Activated CD4-positive, alpha-beta T cell treated with anti-CD3 and anti-CD28 coated beads, Interleukin-2, Interleukin-4, amounts not matched to agents 100 ng/mL and 50 ng/mL, durations not matched to agents 16 hours and 8 hours (primary cell): Measurements from ENCODE around the gene ZDHHC22.

Experiments
- DNase-seq: peaks from one replicate; pipeline ENCODE4 v3.0.0-alpha.2; 2020; ENCODE audit warnings: low spot score

ZDHHC22 gene

DNA sequence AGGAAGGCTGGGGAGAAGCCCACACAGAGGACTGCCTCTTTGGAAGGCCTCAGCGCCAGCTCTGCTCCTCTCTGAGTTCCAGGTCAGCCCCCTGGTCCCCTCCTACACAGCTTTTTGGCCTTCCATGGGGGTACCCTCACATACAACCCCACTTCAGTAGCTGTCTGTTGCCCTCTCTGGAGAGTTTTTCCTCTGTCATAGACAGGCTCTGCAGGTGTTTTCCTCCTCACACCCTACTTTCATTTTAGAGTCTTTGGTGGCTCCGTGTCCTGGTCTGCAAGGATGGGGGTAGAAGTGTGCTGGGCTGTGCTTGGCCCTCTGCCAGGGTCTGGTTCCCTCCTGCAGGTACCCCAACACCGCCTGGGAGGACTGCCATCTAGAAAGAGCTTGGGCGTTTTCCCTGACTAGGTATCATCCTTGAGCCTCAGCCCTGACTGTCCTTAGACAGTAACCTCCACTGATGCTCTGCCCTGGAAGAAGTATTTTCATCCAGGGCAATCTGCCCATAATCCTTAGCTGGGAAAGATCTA lies 15.1 kb downstream of the ZDHHC22 start:
- DNase-seq, result no peak

DNA sequence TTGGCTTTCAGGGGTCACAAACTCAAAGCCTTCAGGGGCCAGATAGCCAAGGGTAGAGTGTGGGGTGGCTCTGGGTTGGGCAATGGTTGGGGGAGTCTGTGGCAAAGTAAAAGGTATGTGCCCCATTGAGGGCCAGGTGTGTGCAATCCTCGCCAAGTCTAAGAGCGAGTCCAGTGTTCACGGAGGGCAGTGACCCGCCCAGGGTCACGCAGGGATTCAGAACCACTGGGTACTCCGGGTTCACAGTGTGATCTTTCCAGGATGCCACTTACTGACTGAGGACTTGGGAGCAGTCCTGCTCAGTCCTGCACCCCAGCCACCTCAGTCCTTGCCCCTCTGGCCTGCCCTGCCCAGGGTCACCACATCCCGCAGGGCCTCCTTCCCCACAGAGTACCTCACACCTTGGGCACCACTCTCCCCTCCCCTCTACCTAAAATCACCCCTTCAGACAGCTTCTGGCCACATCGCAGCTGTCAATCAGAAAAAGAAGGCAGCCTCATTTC lies 15.7 kb downstream of the ZDHHC22 start:
- DNase-seq, result no peak

DNA sequence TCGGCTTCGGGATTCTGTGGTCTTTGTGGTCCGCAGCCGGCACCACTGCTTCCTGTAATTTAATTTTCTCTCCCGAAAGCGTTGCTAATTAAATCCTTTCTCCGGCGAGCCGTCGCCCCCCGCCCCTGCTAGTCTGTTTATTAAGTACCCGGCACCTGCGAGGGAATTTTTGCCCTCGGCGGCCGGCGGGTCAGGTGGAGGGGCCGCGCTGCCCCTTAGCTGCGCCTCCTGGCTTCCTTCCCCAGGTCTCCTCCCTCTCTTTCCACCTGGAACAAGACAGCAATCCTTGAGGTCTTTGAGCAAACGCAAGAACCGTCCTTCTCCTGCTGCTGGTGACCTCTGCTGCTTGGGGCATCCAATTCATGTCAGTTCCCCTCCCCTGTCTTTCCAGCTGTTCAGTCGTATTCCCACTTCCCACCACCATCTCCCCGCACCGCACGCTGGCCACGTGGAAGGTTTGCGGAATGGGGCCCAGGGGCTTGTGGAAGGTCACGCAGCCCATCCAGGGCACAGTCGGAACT lies 16.2 kb downstream of the ZDHHC22 start:
- DNase-seq, result no peak

DNA sequence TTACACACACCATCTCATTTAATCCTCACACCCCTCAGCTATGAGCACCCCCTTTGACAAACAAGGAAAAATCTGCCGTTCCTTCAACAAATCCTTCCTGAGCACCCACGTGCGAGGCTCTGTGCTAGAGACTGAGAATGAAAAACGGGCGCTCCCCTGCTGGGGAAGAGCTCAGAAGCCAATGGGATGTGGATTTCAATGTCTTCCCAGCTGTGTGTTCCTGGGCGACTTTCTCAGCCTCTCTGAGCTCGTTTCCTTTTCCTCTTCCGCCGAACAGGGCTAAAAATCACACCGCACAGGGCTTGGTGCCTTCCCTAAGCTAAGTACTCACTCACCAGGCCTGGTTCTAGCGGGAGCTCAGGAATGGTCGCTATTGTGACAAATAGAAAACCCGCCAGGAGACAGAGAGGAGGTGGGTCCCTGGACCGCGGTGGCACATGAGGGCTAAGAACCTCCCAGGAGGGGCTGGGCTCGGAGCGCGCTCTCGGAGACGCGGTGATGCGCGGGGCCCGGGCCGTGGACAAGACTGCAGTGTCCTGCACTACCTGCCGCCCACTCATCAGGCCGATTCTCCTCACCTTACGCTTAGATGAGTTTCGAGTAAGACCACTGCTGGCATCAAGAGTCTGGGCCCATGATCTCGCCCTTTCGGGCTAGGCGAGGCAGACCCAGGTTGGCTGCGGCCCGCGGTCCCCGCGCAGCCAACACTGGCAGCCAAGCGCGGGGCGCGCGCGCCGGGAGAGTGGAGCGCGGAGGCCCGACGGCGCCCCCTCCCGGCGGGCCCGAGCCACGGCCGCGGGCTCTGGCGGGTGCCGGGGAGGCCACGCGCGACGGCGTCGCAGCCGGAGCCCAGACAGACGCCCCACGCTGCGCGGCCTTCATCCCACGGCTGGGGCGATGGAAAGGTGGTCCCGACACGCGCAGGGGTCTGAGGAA lies 17.0 kb downstream of the ZDHHC22 start:
- DNase-seq, result no peak

DNA sequence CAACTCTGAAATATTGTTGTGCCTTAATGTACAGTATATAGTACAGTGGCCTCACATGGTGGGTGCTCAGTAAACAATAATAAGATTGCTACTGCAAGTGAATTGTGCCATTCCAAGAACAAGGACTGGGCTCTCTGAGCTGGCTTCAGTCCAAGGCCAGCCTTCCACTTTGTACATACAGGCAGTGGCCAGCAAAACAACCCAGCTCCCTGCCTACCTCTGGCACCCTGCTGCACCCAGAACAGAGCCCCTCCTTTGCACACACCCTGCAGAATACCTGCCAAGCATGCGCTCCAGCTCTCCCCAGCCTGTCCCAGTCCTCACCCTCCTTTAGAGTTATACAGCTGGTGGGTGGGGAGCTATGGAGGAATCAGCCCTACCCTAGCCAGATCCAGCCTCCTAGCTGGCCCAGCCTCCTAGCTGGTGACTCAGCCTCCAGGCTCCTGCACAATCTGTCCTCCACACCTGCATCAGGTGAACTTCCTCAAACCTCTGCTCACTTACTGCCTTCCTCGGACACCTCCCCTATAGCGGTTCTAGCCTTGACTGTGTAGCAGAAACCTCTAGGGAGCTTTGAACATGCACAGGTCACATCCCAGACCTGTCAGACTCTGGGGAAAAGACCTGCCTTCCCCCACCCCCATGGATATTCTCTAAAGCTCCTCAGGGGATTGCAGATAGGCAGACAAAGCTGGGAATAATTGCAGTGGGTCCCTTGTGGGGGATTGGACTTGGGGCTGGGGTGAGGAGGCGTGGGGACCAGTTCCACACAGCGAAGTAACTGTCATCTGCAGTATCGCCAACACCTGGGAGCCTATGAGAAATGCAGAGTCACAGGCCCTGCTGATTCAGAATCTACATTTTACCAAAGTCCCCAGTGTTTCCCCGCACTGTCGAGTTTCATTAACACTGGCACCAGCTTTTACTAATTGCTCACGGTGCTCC lies 17.9 kb downstream of the ZDHHC22 start:
- no peak for DNase-seq

DNA sequence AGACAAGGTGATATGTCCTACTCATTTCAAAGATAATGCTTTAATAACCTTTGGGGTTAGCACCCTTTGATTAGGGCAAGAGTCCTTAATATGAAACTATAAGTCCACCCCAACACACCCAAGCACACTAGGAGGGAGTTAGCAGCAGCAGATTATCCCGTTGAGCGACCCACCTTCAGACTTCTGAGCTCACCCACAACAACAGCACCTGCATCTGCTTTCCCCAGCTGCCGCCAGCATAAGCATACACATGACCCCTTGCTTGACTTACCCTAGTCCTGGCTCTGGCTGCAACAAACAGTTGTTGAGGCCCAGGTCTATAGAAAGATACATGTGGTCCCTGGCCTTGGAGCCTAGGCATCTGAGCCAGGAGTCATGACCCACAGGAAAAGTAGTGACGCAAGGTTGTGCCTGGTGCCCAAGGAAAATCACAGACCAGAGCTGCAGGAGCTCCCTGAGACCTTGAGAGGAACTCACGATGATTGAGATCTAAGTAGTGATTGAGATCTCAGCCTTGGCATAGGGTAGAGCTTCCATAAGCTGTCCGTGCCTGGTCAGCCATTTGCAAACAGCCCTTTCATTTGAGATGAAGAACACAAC lies 19.0 kb downstream of the ZDHHC22 start:
- no peak for DNase-seq

DNA sequence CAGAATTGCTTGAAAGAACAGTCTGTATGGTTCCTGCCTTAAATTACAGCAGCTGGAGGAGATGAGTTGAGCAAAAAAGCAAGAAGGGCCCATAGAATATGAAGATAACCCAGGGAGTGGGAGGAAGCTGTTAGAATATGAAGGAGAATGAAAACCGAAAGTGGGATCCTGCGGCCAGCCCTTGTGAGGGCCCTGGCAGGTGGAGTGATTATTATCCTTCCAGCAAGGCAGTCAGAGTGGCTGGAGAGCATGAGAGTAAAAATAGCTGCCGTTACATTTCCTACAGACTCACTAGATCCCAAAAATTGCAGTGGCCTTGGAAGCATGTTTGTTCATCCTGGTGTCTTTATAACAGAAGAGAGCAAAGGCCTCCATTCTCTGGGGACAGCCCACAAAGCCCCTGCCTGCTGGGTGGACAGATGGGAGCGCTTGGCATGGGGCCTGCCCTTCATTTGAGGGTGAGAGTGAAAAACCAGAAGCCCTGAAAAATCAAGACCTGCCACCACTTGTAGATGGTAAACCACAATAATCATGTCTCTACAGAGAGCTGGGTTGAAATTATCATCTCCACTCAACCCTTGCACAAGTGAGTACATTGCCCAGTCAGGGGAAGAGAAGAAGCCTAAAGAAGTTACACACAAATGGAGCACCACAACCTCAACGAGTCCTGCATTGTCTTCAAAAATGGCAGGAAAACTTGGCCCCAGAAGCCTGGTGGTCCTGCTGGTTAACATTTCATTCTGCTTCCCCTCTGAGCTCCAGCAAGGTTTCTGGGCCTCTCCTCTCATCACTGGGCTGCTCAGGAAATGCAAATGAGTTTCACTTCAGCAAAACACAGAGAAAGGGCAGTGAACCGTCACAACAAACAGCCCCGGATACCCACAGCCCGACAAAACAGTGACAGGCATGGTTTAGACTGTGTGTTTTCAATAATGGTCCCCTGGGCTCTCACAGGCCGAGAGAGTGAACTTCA lies 20.5 kb downstream of the ZDHHC22 start:
- peak; percentile 49 for DNase-seq

DNA sequence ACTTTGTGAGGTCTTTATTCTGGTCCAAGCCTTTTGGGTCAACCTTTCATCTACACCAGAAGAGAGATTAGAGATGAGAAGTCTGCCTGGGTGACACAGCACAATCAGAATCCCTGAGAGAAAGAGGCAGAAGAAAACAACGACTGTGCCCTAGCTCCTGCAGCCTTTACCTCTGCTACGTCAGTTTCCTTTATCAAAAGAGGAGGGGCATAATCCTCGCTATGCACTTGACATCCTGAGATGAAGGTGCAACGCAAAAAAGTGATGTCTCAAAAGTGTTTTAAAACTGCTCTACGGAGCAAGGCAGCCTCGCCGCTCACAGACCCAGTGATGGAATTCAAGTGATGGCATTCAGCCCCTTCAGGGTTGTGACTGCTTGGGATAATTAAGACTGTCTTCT lies 21.7 kb downstream of the ZDHHC22 start:
- no peak for DNase-seq

DNA sequence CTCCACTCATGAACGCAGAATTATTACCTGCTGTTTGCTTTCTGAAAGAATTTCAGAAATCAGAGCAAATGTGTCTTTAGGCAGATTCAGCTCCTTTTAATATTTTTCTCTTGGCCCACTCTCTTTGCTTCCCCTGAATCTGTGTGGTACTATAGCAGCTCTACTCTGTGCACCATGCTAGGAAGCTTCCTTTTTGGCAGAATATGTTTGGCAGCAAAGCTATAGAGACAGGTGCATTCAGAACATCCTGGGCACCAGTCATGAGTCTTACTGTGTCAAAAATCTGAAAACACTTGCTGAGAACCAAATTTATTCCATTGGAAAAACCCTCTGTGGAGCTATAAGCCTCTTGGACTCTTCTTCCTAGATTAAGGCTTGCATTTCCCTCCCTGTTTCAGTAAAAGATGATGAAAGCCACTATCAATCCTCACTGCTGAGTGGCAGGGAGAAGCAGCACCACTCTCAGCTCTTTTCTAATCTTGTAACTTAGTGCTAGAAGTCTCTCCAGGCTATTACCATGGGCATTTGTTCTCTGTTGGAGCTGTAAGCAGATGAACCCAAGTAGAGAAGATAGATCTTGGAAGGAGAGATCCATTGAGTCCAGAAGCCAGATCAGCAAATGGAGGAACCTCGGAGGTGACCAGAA lies 25.3 kb downstream of the ZDHHC22 start:
- no peak for DNase-seq

DNA sequence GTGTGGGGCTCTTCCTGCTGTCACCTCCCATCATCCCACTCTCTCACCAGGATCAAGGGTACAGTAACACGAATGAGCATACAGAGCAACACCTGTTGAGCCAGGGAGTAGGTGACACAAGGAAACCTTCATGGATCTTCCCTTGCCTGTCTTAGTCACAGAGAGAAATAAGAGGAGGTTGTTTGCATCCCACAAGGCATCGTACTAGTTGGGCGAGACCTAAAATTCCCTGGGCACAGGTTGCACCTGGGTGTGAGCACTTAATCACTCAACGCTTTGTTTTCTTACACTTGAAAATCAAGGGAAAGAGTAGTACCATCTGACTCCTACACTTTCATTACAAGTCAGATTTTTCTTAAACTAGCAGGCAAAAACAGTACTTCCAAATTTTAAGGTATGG lies 27.0 kb downstream of the ZDHHC22 start:
- no peak for DNase-seq

DNA sequence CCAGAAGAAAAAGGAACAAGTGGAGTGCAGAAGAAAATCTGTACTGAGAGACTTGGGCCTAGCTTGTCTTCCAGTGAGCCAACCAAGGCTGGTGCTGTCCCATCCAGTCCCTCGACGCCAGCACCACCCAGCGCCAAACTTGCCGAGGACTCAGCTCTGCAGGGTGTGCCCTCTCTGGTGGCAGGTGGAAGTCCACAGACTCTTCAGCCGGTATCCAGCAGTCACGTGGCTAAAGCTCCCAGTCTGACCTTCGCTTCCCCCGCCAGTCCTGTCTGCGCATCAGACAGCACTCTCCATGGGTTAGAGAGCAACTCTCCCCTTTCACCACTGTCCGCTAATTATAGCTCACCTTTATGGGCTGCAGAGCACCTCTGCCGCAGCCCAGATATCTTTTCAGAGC lies 27.9 kb downstream of the ZDHHC22 start:
- no peak for DNase-seq

DNA sequence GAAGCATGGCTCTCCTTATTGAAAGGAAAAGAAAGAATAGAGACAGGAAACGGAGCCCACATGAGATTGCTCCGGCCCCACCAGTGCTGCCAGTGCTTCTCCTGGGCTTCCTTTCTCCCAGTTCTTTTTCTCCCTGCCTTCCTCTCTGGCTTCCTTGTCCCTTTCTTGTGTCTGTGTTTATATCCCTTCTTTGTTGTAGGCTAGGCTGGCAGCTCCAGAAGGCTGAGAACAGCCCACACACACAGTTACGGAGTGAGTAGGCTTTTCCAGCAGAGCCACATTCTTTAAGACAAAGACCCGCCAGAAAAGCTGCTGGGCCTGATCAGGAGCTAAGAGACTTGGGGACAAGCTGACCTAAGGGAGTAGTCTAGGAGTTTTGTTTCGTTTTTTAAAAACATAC lies 30.6 kb downstream of the ZDHHC22 start:
- DNase-seq, result no peak

DNA sequence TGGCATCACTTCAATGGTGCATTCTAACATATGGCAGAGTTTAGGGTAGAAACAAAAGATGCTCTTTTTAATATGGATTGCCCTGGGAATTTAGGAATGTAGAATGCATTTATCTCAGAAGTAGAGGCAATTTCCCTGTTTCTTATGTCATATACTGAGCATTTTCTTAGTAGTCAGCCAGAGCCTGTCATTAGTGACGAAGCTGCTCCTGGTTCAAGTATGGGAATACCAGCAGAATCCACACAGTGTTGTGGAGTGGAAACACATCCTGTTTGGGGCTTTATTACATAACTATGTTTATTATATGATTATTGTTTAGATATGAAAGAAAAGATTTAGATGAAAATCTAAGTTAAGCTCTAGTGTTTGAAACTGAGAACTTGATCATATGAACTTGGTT lies 31.3 kb downstream of the ZDHHC22 start:
- DNase-seq, result no peak

DNA sequence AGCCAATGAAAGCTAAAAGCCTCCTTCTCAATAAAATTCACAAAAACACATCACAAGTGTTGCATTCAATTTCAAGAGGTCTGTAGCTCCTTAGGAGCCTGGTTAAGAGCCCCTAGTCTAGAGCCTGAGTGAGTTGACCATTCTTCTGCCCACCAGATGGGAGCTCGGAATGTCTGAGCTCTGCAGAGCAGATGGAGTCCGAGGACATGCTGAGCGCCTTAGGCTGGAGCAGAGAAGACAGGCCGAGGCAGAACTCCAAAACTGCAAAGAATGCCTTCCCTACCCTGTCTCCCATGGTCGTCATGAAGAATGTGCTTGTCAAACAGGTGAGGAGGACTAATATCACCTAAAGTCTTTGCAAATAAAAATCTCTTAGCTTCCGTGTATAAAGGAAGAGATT lies 31.9 kb downstream of the ZDHHC22 start:
- no peak for DNase-seq

DNA sequence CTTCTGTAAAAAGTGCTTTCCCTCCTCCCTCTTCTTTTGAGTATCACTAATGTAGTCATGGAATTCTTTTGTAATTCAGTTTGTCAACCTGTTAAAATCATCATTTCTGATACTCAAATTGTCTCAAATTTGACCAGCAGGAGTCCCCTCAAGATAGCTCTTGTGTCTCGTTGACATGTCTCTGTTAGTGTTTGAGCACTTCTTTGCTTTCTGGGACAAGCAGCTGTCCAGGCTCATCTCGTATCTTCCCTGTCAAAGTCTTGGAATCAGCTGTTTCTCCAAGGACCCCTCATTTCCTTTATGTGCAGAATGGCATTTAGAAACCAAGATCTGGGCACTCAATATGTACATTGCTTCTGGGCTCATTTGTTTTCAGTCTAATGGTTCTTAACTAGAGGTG lies 32.8 kb downstream of the ZDHHC22 start:
- DNase-seq, result no peak

DNA sequence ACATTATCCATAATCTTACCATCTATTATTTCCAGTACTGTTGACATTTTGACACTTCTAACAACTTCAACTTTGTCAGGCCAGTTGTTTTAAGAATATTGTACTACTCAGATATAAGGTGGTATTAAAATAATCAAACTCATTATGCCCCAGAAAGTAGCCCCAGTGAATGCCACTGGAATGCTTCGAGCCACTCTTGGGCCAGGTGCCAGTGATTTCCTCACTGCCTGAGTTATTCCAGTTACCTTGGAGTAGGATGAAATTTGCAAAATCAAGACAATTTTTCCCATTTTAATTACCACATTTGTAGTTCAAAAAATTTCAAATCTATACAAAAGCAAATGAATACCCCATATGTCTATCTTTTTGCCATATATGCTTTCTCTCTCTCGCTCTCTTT lies 34.4 kb downstream of the ZDHHC22 start:
- no peak for DNase-seq

DNA sequence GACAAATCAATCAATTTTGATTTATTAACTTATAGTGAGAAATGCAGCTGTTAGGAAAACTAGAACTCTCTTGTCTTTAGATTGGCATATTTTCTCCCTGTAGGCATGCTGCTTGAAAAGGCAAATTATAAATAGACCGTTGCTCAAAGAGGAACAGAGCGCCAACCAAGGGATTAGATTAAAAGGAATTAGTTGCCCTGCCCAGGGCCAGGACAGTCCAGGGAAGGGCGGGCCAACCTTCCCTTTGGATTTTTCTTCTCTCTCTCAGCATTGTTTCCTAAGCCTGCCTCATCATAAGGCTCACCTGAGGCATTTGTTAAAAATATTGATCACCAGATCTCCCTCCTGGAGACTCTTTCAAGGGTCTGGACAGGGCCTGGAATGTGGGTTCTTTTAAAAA lies 34.9 kb downstream of the ZDHHC22 start:
- DNase-seq, result no peak

DNA sequence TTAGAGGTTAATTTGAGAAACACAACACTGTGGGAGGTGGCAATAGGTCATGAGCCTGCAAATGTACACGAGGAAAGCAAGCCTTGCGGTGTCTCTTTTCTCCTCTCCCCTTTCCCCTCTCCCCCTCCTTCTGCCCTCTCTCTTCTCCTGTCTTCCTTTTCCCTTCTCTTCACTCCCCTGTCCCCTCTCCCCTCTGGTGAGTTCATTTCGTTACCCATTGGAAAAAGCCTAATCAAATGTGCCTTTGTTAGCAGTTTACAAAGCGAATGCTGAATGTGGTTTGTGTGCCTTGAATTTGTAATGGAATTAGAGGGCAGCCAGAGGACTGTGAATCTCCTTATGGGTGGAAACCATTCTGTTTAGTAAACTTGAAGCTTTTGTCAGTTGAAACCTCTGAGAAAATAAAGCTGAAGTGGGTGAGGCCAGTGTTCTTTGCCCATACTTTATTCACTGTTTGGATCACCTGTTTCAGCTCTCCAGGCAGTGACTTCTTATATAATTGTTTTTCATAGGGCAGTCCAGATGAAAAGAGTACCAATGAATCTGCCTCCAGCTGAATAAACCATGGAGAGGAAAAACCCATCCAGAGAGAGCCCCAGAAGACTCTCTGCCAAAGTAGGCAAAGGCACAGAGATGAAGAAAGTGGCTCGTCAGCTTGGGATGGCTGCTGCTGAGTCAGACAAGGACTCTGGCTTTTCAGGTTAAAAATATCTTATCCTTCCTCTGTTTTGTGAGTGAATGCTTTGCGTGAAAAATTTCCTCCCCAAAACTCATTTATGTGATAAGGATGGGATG lies 36.2 kb downstream of the ZDHHC22 start:
- no peak for DNase-seq

DNA sequence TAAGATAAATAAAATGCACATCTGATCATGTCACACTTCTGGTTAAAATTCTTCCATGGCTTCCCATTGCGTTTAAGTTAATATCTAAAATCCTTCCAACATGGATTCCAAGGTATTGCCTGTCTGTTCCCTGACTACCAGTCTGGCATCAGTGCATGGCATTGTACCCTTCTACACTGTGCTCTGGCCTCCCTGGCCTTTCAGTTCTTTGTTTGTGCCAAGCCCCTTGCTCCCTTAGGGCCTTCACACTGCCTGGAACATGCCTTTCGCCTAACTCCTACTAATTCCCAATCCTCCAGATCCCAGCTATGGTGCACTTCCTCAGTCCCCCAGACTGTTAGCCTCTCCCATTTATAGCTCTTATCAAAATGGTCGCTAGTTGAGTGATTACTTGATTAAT lies 37.2 kb downstream of the ZDHHC22 start:
- DNase-seq, result no peak
